NCI-H345 treated with DMSO at 0.1 percent for 48 hours (cell line): Measurements from ENCODE around the gene CNTNAP3B.
"Not testable (repeated sequence)": the region's sequence is repeated elsewhere in the genome, so short reads cannot be mapped to it uniquely, and the experiment has no call there.

Source experiments
- DNase-seq: peaks from one replicate; lab custom pipeline; 2025; ENCODE audit not compliant: unreplicated experiment; lab: John Stamatoyannopoulos, UW

Gene CNTNAP3B

GRCh38 chr9:41977965-41978600 lies 151.1 kb downstream of the CNTNAP3B start:
- DNase-seq = not testable (repeated sequence)

- DNase-seq = not testable (repeated sequence)
These were observed 154.3 kb downstream of the CNTNAP3B start for GRCh38 chr9:41974906-41975305.

GRCh38 chr9:41953007-41953406 lies 176.2 kb downstream of the CNTNAP3B start:
- not testable (repeated sequence) for DNase-seq

- not testable (repeated sequence) for DNase-seq
These were observed 187.5 kb downstream of the CNTNAP3B start for GRCh38 chr9:41941738-41942137.

- DNase-seq = not testable (repeated sequence)
These were observed 191.1 kb downstream of the CNTNAP3B start for GRCh38 chr9:41938143-41938542.

- DNase-seq = not testable (repeated sequence)
These were observed 193.5 kb downstream of the CNTNAP3B start for GRCh38 chr9:41935727-41936126.

GRCh38 chr9:41929172-41929571 lies 200.1 kb downstream of the CNTNAP3B start:
- DNase-seq = not testable (repeated sequence)

- not testable (repeated sequence) for DNase-seq
These were observed 211.9 kb downstream of the CNTNAP3B start for GRCh38 chr9:41917374-41917773.

- DNase-seq = not testable (repeated sequence)
These were observed 223.7 kb downstream of the CNTNAP3B start for GRCh38 chr9:41905488-41905887.

GRCh38 chr9:41902762-41903161 lies 226.5 kb downstream of the CNTNAP3B start:
- DNase-seq = not testable (repeated sequence)

GRCh38 chr9:41898720-41899343 lies 230.4 kb downstream of the CNTNAP3B start:
- DNase-seq = not testable (repeated sequence)

- DNase-seq = not testable (repeated sequence)
These were observed 254.7 kb downstream of the CNTNAP3B start for GRCh38 chr9:41874557-41874956.

GRCh38 chr9:41855422-41855821 lies 273.8 kb downstream of the CNTNAP3B start:
- DNase-seq = not testable (repeated sequence)

- not testable (repeated sequence) for DNase-seq
These were observed 277.1 kb downstream of the CNTNAP3B start for GRCh38 chr9:41851848-41852740.

- DNase-seq = not testable (repeated sequence)
These were observed 281.4 kb downstream of the CNTNAP3B start for GRCh38 chr9:41847829-41848228.
